Liver (tissue), 3 donors: ENCODE data around the gene KCNJ14.

Experiments
- FOXA1 ChIP-seq: IDR thresholded peaks from 2 replicates; pipeline ENCODE4 v1.6.1; 2016; ENCODE audit warnings: antibody characterized with exemption
- GABPA ChIP-seq, 2 donors: IDR thresholded peaks in 1 of 2; conservative IDR thresholded peaks in 1 of 2; 2 replicates each; pipeline ENCODE4 v1.6.1; 2016; ENCODE audit warnings: antibody characterized with exemption in 2 of 2, mild to moderate bottlenecking in 1 of 2, moderate library complexity in 1 of 2
- HNF4G ChIP-seq: IDR thresholded peaks from 2 replicates; pipeline ENCODE4 v1.6.1; 2016; ENCODE audit warnings: antibody characterized with exemption
- JUND ChIP-seq, 2 donors: IDR thresholded peaks; 2 replicates each; pipeline ENCODE4 v1.6.1; 2016; ENCODE audit warnings: antibody characterized with exemption in 2 of 2
- NR2F2 ChIP-seq: IDR thresholded peaks from 2 replicates; pipeline ENCODE4 v1.6.1; 2016; ENCODE audit warnings: antibody characterized with exemption
- RAD21 ChIP-seq, 2 donors: IDR thresholded peaks; 2 replicates each; pipeline ENCODE4 v1.6.1; 2016; ENCODE audit warnings: antibody characterized with exemption in 2 of 2, mild to moderate bottlenecking in 2 of 2
- RXRA ChIP-seq, 2 donors: IDR thresholded peaks; 2 replicates each; pipeline ENCODE4 v1.6.1; 2017 to 2018; ENCODE audit warnings: antibody characterized with exemption in 2 of 2, mild to moderate bottlenecking in 1 of 2
- SP1 ChIP-seq: IDR thresholded peaks from 2 replicates; pipeline ENCODE4 v1.6.1; 2018; ENCODE audit warnings: antibody characterized with exemption, mild to moderate bottlenecking
- TAF1 ChIP-seq: conservative IDR thresholded peaks from 2 replicates; pipeline ENCODE4 v1.6.1; 2016; ENCODE audit warnings: antibody characterized with exemption, mild to moderate bottlenecking
- YY1 ChIP-seq: IDR thresholded peaks from 2 replicates; pipeline ENCODE4 v1.6.1; 2016; ENCODE audit warnings: antibody characterized with exemption, mild to moderate bottlenecking
- TF ChIP-seq, protein P1 (sequence below): fragments of 150-350 bp; IDR thresholded peaks from 2 replicates; pipeline ENCODE4 v1.5.1; 2017; ENCODE audit warnings: improper control_type of control experiment, low read depth, low read length; ENCODE audit not compliant: missing input control
- TF ChIP-seq, protein P2 (sequence below): IDR thresholded peaks from 2 replicates; pipeline ENCODE4 v1.6.1; 2016; ENCODE audit warnings: antibody characterized with exemption
- TF ChIP-seq, protein P3 (sequence below): IDR thresholded peaks from 2 replicates; pipeline ENCODE4 v1.6.1; 2016; ENCODE audit warnings: antibody characterized with exemption
- TF ChIP-seq, protein P4 (sequence below): IDR thresholded peaks from 2 replicates; pipeline ENCODE4 v1.6.1; 2016; ENCODE audit warnings: antibody characterized with exemption, mild to moderate bottlenecking
- donor health status: healthy.
- donor health status: healthy.

DNA sequence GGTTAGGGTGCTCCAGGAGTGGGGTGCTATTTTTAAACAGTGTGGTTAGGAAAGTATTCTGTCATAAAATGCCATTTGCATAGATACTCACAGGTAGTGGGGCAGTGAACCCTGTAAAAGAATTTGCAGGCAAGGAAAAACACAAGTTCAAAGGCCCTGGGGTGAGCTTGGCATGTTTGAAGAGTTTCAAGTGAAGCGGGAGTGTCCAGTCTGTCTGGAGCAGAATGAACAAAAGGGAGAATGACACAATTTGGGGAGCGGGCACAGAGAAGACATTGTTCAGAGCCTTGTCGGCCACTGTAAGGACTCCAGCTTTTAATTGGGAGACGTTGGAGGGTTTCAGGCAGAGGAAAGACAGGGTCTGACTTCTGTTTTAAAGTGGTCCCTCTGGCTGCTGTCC, 6.8 kb upstream of the KCNJ14 start:
- TF ChIP-seq, protein P1, sequence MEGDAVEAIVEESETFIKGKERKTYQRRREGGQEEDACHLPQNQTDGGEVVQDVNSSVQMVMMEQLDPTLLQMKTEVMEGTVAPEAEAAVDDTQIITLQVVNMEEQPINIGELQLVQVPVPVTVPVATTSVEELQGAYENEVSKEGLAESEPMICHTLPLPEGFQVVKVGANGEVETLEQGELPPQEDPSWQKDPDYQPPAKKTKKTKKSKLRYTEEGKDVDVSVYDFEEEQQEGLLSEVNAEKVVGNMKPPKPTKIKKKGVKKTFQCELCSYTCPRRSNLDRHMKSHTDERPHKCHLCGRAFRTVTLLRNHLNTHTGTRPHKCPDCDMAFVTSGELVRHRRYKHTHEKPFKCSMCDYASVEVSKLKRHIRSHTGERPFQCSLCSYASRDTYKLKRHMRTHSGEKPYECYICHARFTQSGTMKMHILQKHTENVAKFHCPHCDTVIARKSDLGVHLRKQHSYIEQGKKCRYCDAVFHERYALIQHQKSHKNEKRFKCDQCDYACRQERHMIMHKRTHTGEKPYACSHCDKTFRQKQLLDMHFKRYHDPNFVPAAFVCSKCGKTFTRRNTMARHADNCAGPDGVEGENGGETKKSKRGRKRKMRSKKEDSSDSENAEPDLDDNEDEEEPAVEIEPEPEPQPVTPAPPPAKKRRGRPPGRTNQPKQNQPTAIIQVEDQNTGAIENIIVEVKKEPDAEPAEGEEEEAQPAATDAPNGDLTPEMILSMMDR = no peak
- TF ChIP-seq YY1 (no peak), RXRA (IDR thresholded peaks at IDR 0.05) (no peak), SP1 (no peak), TAF1 (no peak), RAD21 (IDR thresholded peaks at IDR 0.05) (no peak), JUND (IDR thresholded peaks at IDR 0.05) (no peak), NR2F2 (no peak), GABPA (IDR thresholded peaks at IDR 0.05 in 1 of 2, conservative IDR thresholded peaks at IDR 0.05 in 1 of 2) (no peak), HNF4G (no peak), FOXA1 (no peak)
- TF ChIP-seq, protein P2, sequence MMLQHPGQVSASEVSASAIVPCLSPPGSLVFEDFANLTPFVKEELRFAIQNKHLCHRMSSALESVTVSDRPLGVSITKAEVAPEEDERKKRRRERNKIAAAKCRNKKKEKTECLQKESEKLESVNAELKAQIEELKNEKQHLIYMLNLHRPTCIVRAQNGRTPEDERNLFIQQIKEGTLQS = no peak
- TF ChIP-seq, protein P3, sequence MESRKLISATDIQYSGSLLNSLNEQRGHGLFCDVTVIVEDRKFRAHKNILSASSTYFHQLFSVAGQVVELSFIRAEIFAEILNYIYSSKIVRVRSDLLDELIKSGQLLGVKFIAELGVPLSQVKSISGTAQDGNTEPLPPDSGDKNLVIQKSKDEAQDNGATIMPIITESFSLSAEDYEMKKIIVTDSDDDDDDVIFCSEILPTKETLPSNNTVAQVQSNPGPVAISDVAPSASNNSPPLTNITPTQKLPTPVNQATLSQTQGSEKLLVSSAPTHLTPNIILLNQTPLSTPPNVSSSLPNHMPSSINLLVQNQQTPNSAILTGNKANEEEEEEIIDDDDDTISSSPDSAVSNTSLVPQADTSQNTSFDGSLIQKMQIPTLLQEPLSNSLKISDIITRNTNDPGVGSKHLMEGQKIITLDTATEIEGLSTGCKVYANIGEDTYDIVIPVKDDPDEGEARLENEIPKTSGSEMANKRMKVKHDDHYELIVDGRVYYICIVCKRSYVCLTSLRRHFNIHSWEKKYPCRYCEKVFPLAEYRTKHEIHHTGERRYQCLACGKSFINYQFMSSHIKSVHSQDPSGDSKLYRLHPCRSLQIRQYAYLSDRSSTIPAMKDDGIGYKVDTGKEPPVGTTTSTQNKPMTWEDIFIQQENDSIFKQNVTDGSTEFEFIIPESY = no peak
- TF ChIP-seq, protein P4, sequence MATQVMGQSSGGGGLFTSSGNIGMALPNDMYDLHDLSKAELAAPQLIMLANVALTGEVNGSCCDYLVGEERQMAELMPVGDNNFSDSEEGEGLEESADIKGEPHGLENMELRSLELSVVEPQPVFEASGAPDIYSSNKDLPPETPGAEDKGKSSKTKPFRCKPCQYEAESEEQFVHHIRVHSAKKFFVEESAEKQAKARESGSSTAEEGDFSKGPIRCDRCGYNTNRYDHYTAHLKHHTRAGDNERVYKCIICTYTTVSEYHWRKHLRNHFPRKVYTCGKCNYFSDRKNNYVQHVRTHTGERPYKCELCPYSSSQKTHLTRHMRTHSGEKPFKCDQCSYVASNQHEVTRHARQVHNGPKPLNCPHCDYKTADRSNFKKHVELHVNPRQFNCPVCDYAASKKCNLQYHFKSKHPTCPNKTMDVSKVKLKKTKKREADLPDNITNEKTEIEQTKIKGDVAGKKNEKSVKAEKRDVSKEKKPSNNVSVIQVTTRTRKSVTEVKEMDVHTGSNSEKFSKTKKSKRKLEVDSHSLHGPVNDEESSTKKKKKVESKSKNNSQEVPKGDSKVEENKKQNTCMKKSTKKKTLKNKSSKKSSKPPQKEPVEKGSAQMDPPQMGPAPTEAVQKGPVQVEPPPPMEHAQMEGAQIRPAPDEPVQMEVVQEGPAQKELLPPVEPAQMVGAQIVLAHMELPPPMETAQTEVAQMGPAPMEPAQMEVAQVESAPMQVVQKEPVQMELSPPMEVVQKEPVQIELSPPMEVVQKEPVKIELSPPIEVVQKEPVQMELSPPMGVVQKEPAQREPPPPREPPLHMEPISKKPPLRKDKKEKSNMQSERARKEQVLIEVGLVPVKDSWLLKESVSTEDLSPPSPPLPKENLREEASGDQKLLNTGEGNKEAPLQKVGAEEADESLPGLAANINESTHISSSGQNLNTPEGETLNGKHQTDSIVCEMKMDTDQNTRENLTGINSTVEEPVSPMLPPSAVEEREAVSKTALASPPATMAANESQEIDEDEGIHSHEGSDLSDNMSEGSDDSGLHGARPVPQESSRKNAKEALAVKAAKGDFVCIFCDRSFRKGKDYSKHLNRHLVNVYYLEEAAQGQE = no peak
